HTERT RPE-1 (cell line): ENCODE data around the gene TIAM2.

Experiments used
- in situ Hi-C: fragments of 300-500 bp; cut with MboI; formaldehyde crosslinking; loops from 4 replicates; pipeline ENCODE4 v1.14.3; 2020; ENCODE audit warnings: low sequenced_read_pairs

TIAM2 gene

DNA sequence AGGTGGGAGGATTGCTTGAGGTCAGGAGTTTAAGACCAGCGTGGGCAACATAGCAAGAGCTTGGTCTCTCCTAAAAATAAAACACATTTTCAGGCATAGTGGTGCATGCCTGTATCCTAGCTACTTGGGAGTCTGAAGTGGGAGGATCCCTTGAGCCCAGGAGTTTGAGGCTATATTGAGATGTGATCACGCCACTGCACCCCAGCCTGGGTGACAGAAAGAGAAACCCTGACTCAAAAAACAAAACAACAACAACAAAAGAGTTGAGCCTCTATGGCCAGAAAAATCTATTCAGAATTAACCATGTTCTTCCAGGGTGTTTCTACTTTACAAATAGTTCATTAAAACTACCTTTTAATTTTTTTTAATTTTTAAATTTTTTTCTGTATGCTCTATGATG, 60.6 kb downstream of the TIAM2 start:
- in situ Hi-C loops, result no loop called here

DNA sequence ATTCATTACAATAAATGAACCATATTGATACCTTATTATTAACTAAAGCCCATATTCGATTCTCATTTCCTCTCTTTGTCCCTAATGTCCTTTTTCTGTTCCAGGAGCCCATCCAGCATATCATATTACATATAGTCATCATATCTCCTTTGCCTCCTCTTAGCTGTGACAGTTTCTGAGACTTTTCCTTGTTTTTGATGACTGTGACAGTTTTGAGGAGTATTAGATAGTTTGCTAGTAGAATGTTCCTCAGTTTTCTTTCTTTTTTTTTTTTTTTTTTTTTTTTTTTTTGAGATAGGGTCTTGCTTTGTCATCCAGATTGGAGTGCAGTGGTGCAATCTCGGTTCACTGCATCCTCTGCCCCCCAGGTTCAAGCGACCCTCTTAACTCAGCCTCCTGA, 61.6 kb downstream of the TIAM2 start:
- in situ Hi-C loops, result no loop called here

GRCh38 chr6:155061381-155061780, 66.3 kb downstream of the TIAM2 start:
- in situ Hi-C loops, result no loop called here

- in situ Hi-C loops, result no loop called here
Observed at GRCh38 chr6:155062866-155063341, 67.8 kb downstream of the TIAM2 start.

- in situ Hi-C loops, result no loop called here
Observed at GRCh38 chr6:155064303-155064702, 69.2 kb downstream of the TIAM2 start.

- in situ Hi-C loops, result no loop called here
Observed at GRCh38 chr6:155066361-155066760, 71.2 kb downstream of the TIAM2 start.

DNA sequence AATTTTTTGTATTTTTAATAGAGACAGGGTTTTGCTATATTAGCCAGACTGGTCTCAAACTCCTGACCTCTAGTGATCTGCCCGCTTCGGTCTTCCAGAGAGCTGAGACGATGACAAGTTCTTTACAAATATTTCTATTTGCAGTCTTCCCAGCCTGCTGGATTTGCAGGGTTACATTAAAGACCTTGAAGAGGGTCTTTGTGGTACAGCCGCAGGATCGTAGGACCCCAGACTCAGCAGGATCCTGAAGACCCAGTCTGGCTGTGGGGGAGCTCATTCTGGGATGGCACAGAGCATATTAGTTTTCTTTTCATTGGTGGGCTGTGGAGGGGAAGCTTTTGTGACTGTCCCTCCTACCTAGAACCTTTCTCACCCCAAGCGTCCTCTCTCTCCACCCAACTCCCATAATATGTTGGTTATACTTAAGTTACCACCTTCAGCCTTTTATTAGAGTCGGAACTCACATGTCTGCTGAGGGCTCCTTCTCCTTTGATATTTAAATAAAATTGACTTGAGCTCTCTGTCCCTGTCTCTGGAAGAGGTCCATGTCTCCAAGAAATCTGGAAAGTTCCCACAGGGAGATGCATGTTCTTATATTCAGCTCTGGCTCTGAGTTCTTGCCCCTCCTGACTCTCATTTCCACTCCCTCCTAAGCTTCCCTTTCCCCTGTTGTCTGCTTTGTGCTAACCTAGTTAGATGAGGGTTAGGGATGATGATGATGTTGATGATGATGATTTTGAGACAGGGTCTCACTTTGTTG, 72.0 kb downstream of the TIAM2 start:
- in situ Hi-C loops, result no loop called here

GRCh38 chr6:155067956-155068615, 73.0 kb downstream of the TIAM2 start:
- in situ Hi-C loops, result no loop called here

DNA sequence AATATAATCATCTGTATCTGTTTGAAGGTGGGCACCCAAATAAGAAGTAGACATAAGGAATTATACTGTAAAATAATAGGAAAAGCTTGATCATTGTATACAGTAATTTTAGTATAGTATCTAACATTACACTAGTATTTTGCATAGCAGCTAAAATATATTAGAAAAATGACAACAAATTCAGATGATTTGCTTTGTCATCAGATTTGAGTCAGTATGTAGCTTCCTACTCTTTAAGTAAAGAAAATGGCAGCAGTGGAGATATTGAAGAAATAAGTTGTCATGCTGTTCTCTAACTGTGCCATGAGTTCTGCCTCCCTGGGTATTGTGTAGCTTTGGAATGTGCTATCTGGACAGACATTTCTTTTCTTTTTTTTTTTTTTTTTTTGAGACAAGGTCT, 74.4 kb downstream of the TIAM2 start:
- in situ Hi-C loops, result no loop called here

- in situ Hi-C loops, result no loop called here
Observed at GRCh38 chr6:155075930-155076695, 81.0 kb downstream of the TIAM2 start.

DNA sequence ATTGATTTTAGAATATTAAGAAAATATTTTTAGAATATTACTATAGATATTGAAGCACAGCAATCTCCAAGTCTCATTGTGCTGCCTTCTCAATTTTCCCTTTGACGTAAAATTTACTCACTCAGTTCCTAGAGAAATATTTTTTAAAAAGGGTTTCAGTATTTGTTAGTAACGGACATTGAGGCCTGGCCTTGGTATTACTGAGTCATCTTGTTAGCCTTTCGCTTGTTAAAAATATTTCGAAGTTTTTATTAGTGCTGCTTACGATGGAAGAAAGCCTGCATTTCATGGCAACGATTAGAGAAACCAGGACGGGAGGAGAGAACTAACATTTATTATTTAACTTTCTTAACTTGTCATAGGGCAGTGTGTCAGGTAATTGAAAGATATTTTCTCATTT, 82.2 kb downstream of the TIAM2 start:
- in situ Hi-C loops, result no loop called here

GRCh38 chr6:155077784-155078183, 82.7 kb downstream of the TIAM2 start:
- in situ Hi-C loops, result no loop called here

GRCh38 chr6:155078331-155078745, 83.2 kb downstream of the TIAM2 start:
- in situ Hi-C loops, result no loop called here

DNA sequence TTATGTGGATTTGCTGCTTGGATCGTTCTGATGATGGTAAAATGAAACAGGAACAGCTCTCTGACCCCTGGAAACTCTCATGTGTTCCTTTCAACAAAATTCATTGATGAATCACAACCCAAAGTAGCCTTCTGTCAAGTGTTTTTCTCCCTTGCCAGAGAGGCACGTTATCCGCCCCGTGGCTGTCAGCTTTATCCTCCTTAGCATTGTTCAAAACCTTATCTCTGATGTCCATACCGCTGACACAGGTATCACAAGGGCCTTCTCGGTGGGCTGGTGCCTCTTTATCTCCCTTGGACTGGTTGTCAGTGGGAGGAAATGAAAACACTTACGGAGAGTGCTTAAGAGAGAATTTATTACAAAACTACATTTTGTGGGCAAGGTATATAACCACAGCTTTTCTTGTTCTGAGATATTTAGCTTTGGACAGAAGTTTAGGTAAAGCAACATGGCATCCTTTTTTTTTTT, 84.9 kb downstream of the TIAM2 start:
- in situ Hi-C loops, result no loop called here

DNA sequence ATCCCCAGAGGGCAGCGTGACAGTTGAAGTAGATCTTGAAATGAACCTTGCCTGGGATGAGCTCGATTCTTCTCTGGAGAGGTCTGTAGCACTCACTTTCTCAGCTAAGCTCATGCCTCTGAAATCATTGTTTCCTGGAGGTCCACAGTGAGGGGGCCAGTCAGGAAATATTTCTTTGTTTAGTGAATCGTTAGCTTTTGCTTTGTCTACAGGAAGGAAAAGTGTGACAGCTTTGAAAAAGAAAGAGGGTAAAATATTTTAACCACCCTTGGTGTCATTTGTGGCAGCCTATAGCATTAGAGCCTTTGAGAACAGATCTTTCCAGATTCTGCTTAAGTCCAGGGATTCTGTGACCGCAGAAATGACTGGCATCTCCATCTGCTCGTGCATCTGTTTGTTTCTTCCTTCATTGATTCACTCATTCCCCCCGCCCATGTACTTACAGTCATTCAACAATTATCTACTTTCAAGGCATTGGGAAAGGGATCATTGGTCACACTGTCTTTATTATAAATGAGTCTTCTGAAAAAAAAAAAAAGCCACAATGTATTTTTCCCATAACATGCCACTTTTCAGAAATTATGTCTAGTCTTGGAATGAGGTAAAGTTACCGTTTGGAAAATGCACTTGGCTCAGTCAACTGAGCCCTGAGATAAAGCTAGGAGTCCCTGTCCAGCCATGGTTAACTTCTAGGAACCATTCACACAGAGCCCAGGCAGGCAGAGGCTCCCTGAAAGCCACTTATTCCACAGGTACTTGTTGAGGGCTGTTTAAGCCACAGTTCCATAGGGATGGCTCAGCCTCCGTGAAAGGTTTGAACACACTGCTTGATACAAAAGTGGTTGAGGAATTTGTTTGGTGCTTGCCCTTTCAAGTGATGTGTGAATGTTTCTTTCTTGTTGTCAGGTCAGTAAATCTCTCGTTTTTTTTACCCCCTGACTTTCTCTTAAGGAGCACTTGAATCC, 86.0 kb downstream of the TIAM2 start:
- in situ Hi-C loops, result no loop called here

DNA sequence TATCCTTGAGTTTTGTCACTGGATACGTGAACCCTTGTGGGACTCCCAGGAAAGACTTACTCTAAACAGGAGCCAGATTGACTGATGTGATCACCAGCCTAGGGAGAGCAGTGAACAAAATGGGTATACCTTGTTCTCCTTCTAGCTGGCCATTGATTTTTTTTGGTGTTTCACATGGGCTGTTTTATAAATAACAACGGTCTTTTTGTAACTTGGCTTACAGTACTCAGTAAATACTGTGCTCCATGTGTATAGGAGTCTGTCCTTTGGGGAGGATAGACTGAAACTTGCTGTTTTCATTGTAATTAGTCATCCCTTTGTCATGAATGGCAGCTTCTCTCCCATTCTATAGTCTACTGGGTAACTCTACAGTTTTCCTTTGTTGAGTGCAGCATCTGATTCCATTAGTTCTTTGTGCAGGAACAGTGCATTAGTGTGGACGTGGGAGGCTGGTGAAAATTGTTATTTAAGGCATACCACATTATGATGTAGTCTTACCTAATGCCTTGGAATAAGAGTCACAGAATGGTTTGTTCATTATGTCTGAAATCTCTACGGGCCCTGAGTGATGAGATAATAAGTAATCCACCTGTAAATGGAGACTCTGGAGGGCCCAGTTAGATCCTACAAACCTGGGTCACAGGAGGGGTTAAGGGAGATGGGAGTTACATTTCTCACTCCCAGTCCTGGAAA, 89.5 kb downstream of the TIAM2 start:
- in situ Hi-C loops, result no loop called here

DNA sequence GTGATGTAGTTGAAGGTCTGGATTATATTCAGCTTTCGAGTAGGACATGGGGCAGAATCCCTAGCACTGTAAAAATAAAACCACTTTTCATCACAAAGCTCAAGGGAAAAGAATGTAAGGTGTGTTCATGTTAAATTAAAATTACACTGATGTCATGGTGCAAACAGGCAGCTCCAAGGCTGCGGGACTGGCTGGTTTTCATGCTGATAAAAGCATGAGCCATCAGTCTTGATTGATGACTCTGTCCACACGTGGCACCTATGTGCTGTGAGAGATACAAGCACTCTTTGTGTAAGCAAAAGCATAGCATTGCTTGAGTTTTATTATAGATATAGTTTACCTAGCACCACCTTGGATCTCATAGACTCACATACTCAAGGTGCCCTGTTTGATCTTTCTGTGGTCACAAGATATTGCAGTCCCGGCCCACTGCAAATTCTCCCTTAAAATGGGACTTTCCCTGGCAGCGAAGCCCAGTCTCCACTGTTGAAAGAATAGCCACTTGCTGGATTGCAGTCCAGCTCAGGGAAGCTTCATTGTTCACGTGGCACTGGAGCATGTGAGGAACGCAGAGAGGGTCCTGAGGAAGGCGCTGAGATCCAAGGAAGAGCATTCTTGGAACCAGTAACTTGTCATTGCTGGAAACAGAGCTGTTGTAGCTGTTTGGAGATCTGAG, 90.6 kb downstream of the TIAM2 start:
- in situ Hi-C loops, result no loop called here

DNA sequence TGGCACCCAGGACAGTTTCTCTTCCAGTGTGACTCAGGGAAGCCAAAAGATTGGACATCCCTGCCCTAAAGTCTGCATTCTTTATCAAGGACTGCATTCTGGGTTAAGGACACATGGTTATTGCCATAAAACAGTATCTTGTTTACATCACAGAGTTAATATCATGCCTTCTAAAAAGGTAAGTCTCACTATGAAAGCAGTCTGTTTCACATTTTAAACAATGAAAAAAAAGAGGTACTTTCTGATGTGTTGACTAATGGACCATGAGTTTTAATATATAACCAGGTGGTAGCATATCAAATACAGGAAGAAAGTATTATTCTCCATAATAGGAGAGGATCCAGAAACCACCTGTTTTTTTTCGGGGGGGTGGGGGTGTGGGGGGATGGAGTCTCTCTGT, 93.7 kb downstream of the TIAM2 start:
- in situ Hi-C loops, result no loop called here

GRCh38 chr6:155089746-155090145, 94.6 kb downstream of the TIAM2 start:
- in situ Hi-C loops, result no loop called here
